Peyer's patch (tissue), 4 donors: Measurements from ENCODE around the gene TNPO3. TPM values are rescaled to one million over a fixed set of nuclear protein-coding genes. Genes with fewer than 3 reads are reported as not detected.
A peak's percentile ranks its signal among the peaks of the same experiment; 100 is the strongest.
"Not testable (repeated sequence)": the region's sequence is repeated elsewhere in the genome, so short reads cannot be mapped to it uniquely, and the experiment has no call there.

Source experiments
- DNase-seq, 3 donors: peaks; one replicate each; pipeline ENCODE4 v3.0.0-alpha.2; 2017 to 2019
- H3K27ac ChIP-seq, 4 donors: fragments of 200-600 bp; sonication (generic); one replicate each; pipeline ENCODE4 v1.5.1; 2016 to 2019
- H3K27me3 ChIP-seq, 2 donors: fragments of 200-600 bp; sonication (generic); one replicate each; pipeline ENCODE4 v1.5.1; 2019
- H3K36me3 ChIP-seq, 3 donors: fragments of 200-600 bp; sonication (generic); one replicate each; pipeline ENCODE4 v1.5.1; 2016 to 2019
- H3K4me1 ChIP-seq, 4 donors: fragments of 200-600 bp; sonication (generic); one replicate each; pipeline ENCODE4 v1.5.1; 2016 to 2019
- H3K4me3 ChIP-seq, 4 donors: fragments of 200-600 bp; sonication (generic); 1 replicate in 3 of 4; 2 replicates in 1 of 4; pipeline ENCODE4 v1.5.1; 2016 to 2019; ENCODE audit warnings: mild to moderate bottlenecking in 1 of 4
- H3K9me3 ChIP-seq, 4 donors: fragments of 200-600 bp; sonication (generic); one replicate each; pipeline ENCODE4 v1.5.1; 2016 to 2019; ENCODE audit warnings: mild to moderate bottlenecking in 1 of 4
- POLR2A ChIP-seq, 2 donors: fragments of 450-650 bp; IDR thresholded peaks; one replicate each; pipeline ENCODE4 v1.5.1; 2017; ENCODE audit warnings: antibody characterized with exemption in 2 of 2, mild to moderate bottlenecking in 2 of 2, moderate library complexity in 2 of 2
- total RNA-seq, 4 donors: library from RNA; depleted of rRNA; stranded (reverse); fragments of >200 nt; gene quantifications; one replicate each; pipeline ENCODE4 v1.1.0, GENCODE V29; 2016
- TF ChIP-seq, protein P1 (sequence below), 6 experiments: fragments of 450-650 bp in 4 of 6; fragments of 200-600 bp in 2 of 6; sonication (generic) in 1 of 6; IDR thresholded peaks; one replicate each; pipeline ENCODE4 v1.5.1; 2017 to 2019; ENCODE audit warnings: antibody characterized with exemption in 6 of 6, mild to moderate bottlenecking in 3 of 6, moderate library complexity in 1 of 6

TNPO3 gene
- total RNA-seq, 4 donors from 2014 or later: 25.2 to 55.3 (median 42.1) TPM

GRCh38 chr7:129053938-129054437 is 923 bp downstream of the TNPO3 start:
- Histone ChIP-seq H3K36me3 (peaks cover 0 to 7% (median 0%) of the 10 kb centered on the region in 3 donors), H3K27me3 (no peaks in the 10 kb centered on the region), H3K4me1 (peaks cover 0 to 27% (median 3%) of the 10 kb centered on the region in 4 donors), H3K9me3 (no peaks in the 10 kb centered on the region), H3K4me3 (peak overlapping the region; percentile 62 to 90 (median 80)), H3K27ac (peak overlapping the region; percentile 92 to 99 (median 94))
- no peak for DNase-seq
- no peak for TF ChIP-seq POLR2A (IDR thresholded peaks at IDR 0.05)
- TF ChIP-seq, protein P1, sequence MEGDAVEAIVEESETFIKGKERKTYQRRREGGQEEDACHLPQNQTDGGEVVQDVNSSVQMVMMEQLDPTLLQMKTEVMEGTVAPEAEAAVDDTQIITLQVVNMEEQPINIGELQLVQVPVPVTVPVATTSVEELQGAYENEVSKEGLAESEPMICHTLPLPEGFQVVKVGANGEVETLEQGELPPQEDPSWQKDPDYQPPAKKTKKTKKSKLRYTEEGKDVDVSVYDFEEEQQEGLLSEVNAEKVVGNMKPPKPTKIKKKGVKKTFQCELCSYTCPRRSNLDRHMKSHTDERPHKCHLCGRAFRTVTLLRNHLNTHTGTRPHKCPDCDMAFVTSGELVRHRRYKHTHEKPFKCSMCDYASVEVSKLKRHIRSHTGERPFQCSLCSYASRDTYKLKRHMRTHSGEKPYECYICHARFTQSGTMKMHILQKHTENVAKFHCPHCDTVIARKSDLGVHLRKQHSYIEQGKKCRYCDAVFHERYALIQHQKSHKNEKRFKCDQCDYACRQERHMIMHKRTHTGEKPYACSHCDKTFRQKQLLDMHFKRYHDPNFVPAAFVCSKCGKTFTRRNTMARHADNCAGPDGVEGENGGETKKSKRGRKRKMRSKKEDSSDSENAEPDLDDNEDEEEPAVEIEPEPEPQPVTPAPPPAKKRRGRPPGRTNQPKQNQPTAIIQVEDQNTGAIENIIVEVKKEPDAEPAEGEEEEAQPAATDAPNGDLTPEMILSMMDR (IDR thresholded peaks at IDR 0.05): no peak

DNA sequence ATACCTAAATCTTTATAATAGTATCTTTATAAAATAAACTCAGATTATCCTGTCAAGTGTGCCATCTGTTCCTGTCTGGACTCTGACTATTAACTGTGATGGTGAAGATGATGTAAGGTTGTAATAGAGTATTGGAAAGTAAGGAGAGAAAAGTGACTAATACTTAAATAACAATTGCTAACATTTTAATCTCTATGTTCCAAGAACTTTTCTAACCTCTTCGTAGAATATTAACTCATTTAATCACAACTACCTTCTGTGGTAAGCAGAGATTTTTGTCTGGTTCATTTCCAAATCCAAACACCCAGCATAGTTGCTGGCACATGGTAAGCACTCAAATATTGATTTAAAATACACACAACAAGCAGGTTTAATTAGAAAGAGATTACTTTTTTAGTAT is 2.5 kb downstream of the TNPO3 start:
- no peaks in the 10 kb centered on the region for H3K9me3 ChIP-seq
- TF ChIP-seq, protein P1 (IDR thresholded peaks at IDR 0.05): no peak
- no peak for TF ChIP-seq POLR2A (IDR thresholded peaks at IDR 0.05)
- peaks cover 0 to 7% (median 0%) of the 10 kb centered on the region in 3 donors for H3K36me3 ChIP-seq
- DNase-seq: no peak
- H3K27me3 ChIP-seq: no peaks in the 10 kb centered on the region
- peaks cover 0 to 28% (median 3%) of the 10 kb centered on the region in 4 donors for H3K4me1 ChIP-seq
- no peak overlapping the region for H3K4me3 ChIP-seq
- H3K27ac ChIP-seq: no peak overlapping the region

DNA sequence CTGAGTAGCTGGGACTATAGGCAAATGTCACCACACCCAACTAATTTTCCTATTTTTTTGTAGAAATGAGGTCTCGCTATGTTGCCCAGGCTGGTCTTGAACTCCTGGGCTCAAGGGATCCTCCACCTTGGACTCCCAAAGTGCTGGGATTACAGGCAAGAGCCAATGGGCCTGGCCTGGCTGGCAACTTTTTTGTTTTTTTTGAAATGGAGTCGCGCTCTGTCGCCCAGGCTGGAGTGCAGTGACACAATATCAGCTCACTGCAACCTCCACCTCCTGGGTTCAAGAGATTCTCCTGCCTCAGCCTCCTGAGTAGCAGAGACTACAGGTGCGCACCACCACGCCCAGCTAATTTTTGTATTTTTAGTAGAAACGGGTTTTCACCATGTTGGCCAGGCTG is 3.5 kb downstream of the TNPO3 start:
- not testable (repeated sequence) for H3K27ac ChIP-seq, DNase-seq, H3K9me3 ChIP-seq, H3K27me3 ChIP-seq, H3K4me3 ChIP-seq, H3K36me3 ChIP-seq
- H3K4me1 ChIP-seq: peaks cover 0 to 28% (median 3%) of the 10 kb centered on the region in 4 donors

DNA sequence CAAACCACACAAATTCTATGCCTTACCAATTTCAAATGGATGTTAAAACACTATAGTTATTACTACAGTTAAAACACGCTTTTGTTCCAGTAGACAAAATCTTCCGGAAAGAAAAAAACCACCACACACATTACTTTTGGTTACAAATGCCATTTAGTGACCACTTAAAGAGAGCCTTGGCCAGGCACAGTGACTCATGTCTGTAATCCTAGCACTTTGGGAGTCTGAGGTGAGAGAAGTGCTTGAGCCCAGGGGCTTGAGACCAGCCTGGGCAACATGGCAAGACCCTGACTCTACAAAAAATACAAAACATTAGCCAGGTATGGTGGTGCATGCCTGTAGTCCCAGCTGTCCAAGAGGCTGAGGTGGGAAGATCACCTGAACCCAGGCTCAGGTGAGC is 7.2 kb downstream of the TNPO3 start:
- TF ChIP-seq, protein P1 (IDR thresholded peaks at IDR 0.05): no peak
- TF ChIP-seq POLR2A (IDR thresholded peaks at IDR 0.05): no peak
- Histone ChIP-seq H3K4me1 (peaks cover 0 to 14% (median 3%) of the 10 kb centered on the region in 4 donors), H3K9me3 (no peaks in the 10 kb centered on the region), H3K4me3 (no peak overlapping the region), H3K27me3 (no peaks in the 10 kb centered on the region), H3K27ac (no peak overlapping the region), H3K36me3 (peaks cover 0 to 7% (median 0%) of the 10 kb centered on the region in 3 donors)
- DNase-seq: no peak

GRCh38 chr7:129045682-129046081 is 9.2 kb downstream of the TNPO3 start:
- DNase-seq: no peak
- H3K27me3 ChIP-seq: no peaks in the 10 kb centered on the region
- no peak overlapping the region for H3K27ac ChIP-seq
- no peaks in the 10 kb centered on the region for H3K36me3 ChIP-seq
- H3K9me3 ChIP-seq: no peaks in the 10 kb centered on the region
- H3K4me3 ChIP-seq: no peak overlapping the region
- H3K4me1 ChIP-seq: peaks cover 0 to 5% (median 2%) of the 10 kb centered on the region in 4 donors
- TF ChIP-seq POLR2A (IDR thresholded peaks at IDR 0.05): no peak
- TF ChIP-seq, protein P1 (IDR thresholded peaks at IDR 0.05): no peak

DNA sequence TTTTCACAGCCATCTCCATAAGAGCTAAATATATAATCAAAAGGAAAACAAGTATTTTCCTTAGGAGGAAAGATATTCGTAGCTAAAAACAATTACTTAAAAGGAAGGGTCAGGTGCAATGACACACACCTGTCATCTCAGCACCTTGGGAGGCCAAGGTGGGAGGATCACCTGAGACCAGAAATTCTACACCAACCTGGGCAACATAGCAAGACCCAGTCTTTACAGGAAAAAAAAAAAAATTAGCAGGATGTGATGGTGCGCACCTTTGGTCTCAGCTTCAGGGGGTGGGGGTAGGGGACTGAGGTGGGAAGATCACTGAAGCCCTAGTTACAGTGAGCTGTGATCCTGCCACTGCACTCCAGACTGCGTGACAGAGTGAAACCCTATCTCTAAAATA is 11.9 kb downstream of the TNPO3 start:
- Histone ChIP-seq H3K4me1 (peaks cover 0 to 5% (median 0%) of the 10 kb centered on the region in 4 donors), H3K36me3 (peaks cover 0 to 15% (median 0%) of the 10 kb centered on the region in 3 donors), H3K27me3 (no peaks in the 10 kb centered on the region), H3K4me3 (no peak overlapping the region), H3K9me3 (no peaks in the 10 kb centered on the region), H3K27ac (no peak overlapping the region)
- DNase-seq: no peak
- no peak for TF ChIP-seq POLR2A (IDR thresholded peaks at IDR 0.05)
- TF ChIP-seq, protein P1 (IDR thresholded peaks at IDR 0.05): no peak
